K562 (cell line): Measurements from ENCODE around the gene POLR3A. TPM values are rescaled to one million over a fixed set of nuclear protein-coding genes. Genes with fewer than 3 reads are reported as not detected.

Experiments
- ASH1L ChIP-seq: fragments of 450-650 bp; IDR thresholded peaks from 2 replicates; pipeline ENCODE4 v1.6.1; 2018; ENCODE audit warnings: borderline replicate concordance, mild to moderate bottlenecking, low read depth; ENCODE audit not compliant: partially characterized antibody
- ATF3 ChIP-seq, 2 experiments: fragments of 450-650 bp in 1 of 2; sonication (generic) in 1 of 2; formaldehyde crosslinking in 1 of 2; IDR thresholded peaks in 1 of 2; conservative IDR thresholded peaks in 1 of 2; 2 replicates each; pipeline versions ENCODE4 v1.6.1 to v1.8.1; 2016 to 2023; ENCODE audit warnings: mild to moderate bottlenecking in 2 of 2, moderate library complexity in 2 of 2, inconsistent platforms in 1 of 2, missing genetic modification reagents in 1 of 2
- DLX4 ChIP-seq: fragments of 250-450 bp; sonication (Bioruptor Pico); IDR thresholded peaks from 2 replicates; pipeline ENCODE4 v1.6.1; 2021; ENCODE audit warnings: mild to moderate bottlenecking
- E2F8 ChIP-seq: fragments of 450-650 bp; IDR thresholded peaks from 2 replicates; pipeline ENCODE4 v1.7.1; 2018; ENCODE audit warnings: mild to moderate bottlenecking, low read depth; ENCODE audit not compliant: partially characterized antibody
- FOXO4 ChIP-seq: fragments of 450-650 bp; formaldehyde crosslinking; IDR thresholded peaks from 2 replicates; pipeline ENCODE4 v1.4.0; 2020; ENCODE audit warnings: mild to moderate bottlenecking, moderate library complexity
- HDAC2 ChIP-seq: fragments of 450-650 bp; IDR thresholded peaks from 2 replicates; pipeline ENCODE4 v1.6.1; 2016; ENCODE audit warnings: mild to moderate bottlenecking
- HDAC6 ChIP-seq: IDR thresholded peaks from 2 replicates; pipeline ENCODE4 v1.6.1; 2012; ENCODE audit warnings: low read depth, mild to moderate bottlenecking, control low read depth, inconsistent platforms, low read length, moderate library complexity
- MAX ChIP-seq: sonication (generic); formaldehyde crosslinking; IDR thresholded peaks from 2 replicates; pipeline ENCODE4 v1.9.0; 2022; ENCODE audit warnings: mild to moderate bottlenecking, missing genetic modification reagents
- NR2C1 ChIP-seq, 2 experiments: fragments of 450-650 bp; IDR thresholded peaks; 2 replicates each; pipeline ENCODE4 v1.6.1; 2017; ENCODE audit warnings: mild to moderate bottlenecking in 2 of 2, antibody characterized with exemption in 1 of 2, inconsistent platforms in 1 of 2, missing compliant biosample characterization in 1 of 2, missing genetic modification characterization in 1 of 2
- PHB ChIP-seq: fragments of 250-450 bp; sonication (Bioruptor Pico); IDR thresholded peaks from 2 replicates; pipeline ENCODE4 v1.5.0; 2021
- PHF20 ChIP-seq: fragments of 450-650 bp; IDR thresholded peaks from 2 replicates; pipeline ENCODE4 v1.6.1; 2018; ENCODE audit not compliant: partially characterized antibody
- SMARCE1 ChIP-seq: fragments of 450-650 bp; IDR thresholded peaks from 2 replicates; pipeline ENCODE4 v1.7.1; 2016; ENCODE audit warnings: mild to moderate bottlenecking
- SRSF3 ChIP-seq: fragments of 200-400 bp; formaldehyde crosslinking; IDR thresholded peaks from 2 replicates; pipeline ENCODE4 v1.6.1; 2016; ENCODE audit warnings: mild to moderate bottlenecking, low read length, moderate library complexity; ENCODE audit not compliant: insufficient read depth
- ZNF444 ChIP-seq: fragments of 250-450 bp; sonication (Bioruptor Pico); IDR thresholded peaks from 2 replicates; pipeline ENCODE4 v1.4.0; 2020; ENCODE audit warnings: mild to moderate bottlenecking, moderate library complexity
- ZNF699 ChIP-seq: fragments of 250-450 bp; sonication (Bioruptor Pico); IDR thresholded peaks from 2 replicates; pipeline ENCODE4 v1.8.0; 2021; ENCODE audit warnings: mild to moderate bottlenecking, moderate library complexity; ENCODE audit not compliant: insufficient replicate concordance
- ZNF830 ChIP-seq: fragments of 250-450 bp; sonication (Bioruptor Pico); IDR thresholded peaks from 2 replicates; pipeline ENCODE4 v1.5.0; 2021; ENCODE audit warnings: mild to moderate bottlenecking
- polyA plus RNA-seq, 8 experiments: library from polyadenylated mRNA; depleted of rRNA in 4 of 8; stranded (reverse) in 5 of 8; unstranded in 3 of 8; fragments of >200 nt; fragmentation: Nextera tagmentation in 2 of 8; fragmentation: Illumina TruSeq in 1 of 8; extraction: Ambion mirVana in 2 of 8; extraction: Trizol in 1 of 8; gene quantifications; 2 replicates each; pipeline versions ENCODE4 v1.2.1 to v1.2.3, GENCODE V29; 2011 to 2014; ENCODE audit warnings: inconsistent platforms in 1 of 8, missing spikeins in 1 of 8
- total RNA-seq, 7 experiments: library from RNA; depleted of rRNA in 6 of 7; stranded (reverse); fragments of >200 nt in 6 of 7; fragmentation: Illumina TruSeq in 2 of 7; extraction: Trizol in 2 of 7; gene quantifications; 2 replicates each; pipeline versions ENCODE4 v1.2.1 to v1.2.3, GENCODE V29; 2011 to 2021; ENCODE audit warnings: low replicate concordance in 1 of 7

The POLR3A gene
- total and polyA plus RNA-seq, 9 of the 15 experiments (the other 6 are each of a cell fraction or from before 2014, with no cell fraction given): 14.9 to 37.0 (median 26.7) TPM

- TF ChIP-seq FOXO4 (no peak), DLX4 (no peak), ZNF699 (CRISPR knock-in tag) (no peak), HDAC2 (peak; percentile 89; the same call in 1 of the 2 replicates), ASH1L (no peak), SRSF3 (no peak), ZNF830 (CRISPR knock-in tag) (no peak), PHB (CRISPR knock-in tag) (no peak), MAX (peak; percentile 89), E2F8 (no peak), ZNF444 (CRISPR knock-in tag) (0 out of 2 replicates have a peak, but pooled peaks have one; percentile 20), HDAC6 (no peak), ATF3 (IDR thresholded peaks at IDR 0.05) (no peak), ATF3 (CRISPR knock-in tag; conservative IDR thresholded peaks at IDR 0.05) (peak; percentile 61; the same call in 1 of the 2 replicates), NR2C1 (IDR thresholded peaks at IDR 0.05) (0 out of 2 replicates have a peak, but pooled peaks have one; percentile 37), NR2C1 (tag; IDR thresholded peaks at IDR 0.05) (peak; percentile 72; the same call in 1 of the 2 replicates), PHF20 (peak; percentile 9), SMARCE1 (peak; percentile 83)
Observed at GRCh38 chr10:77970869-77971803, 58.2 kb downstream of the POLR3A start (continued).
